ENCODE results near the gene URI1.

Gene URI1

GRCh38 chr19:30044273-30045248 is 102.5 kb downstream of the URI1 start:
- no peak for TF ChIP-seq CTCF (IDR thresholded peaks at IDR 0.05; ENCODE audit: extremely low read depth, insufficient read depth, missing control alignments)
- no peak for DNase-seq (ENCODE audit: low spot score)
- in situ Hi-C loops (cut with MboI; ENCODE audit: low pct_unique_long_range_greater_than_20kb, low sequenced_read_pairs, unreplicated experiment) = no loop called here

GRCh38 chr19:30046522-30046921 is 104.5 kb downstream of the URI1 start:
- TF ChIP-seq CTCF (IDR thresholded peaks at IDR 0.05; ENCODE audit: extremely low read depth, insufficient read depth, missing control alignments) = peak; percentile 66
- in situ Hi-C loops (cut with MboI; ENCODE audit: low pct_unique_long_range_greater_than_20kb, low sequenced_read_pairs, unreplicated experiment) = no loop called here
- DNase-seq (ENCODE audit: low spot score) = peak; percentile 45

- DNase-seq (ENCODE audit: low spot score) = no peak
- no peak for TF ChIP-seq CTCF (IDR thresholded peaks at IDR 0.05; ENCODE audit: extremely low read depth, insufficient read depth, missing control alignments)
- in situ Hi-C loops (cut with MboI; ENCODE audit: low pct_unique_long_range_greater_than_20kb, low sequenced_read_pairs, unreplicated experiment) = no loop called here
These were observed 105.4 kb downstream of the URI1 start for GRCh38 chr19:30047432-30047831.

- DNase-seq (ENCODE audit: low spot score) = no peak
- in situ Hi-C loops (cut with MboI; ENCODE audit: low pct_unique_long_range_greater_than_20kb, low sequenced_read_pairs, unreplicated experiment) = no loop called here
- TF ChIP-seq CTCF (IDR thresholded peaks at IDR 0.05; ENCODE audit: extremely low read depth, insufficient read depth, missing control alignments) = no peak
These were observed 107.2 kb downstream of the URI1 start for GRCh38 chr19:30049226-30049625.

DNA sequence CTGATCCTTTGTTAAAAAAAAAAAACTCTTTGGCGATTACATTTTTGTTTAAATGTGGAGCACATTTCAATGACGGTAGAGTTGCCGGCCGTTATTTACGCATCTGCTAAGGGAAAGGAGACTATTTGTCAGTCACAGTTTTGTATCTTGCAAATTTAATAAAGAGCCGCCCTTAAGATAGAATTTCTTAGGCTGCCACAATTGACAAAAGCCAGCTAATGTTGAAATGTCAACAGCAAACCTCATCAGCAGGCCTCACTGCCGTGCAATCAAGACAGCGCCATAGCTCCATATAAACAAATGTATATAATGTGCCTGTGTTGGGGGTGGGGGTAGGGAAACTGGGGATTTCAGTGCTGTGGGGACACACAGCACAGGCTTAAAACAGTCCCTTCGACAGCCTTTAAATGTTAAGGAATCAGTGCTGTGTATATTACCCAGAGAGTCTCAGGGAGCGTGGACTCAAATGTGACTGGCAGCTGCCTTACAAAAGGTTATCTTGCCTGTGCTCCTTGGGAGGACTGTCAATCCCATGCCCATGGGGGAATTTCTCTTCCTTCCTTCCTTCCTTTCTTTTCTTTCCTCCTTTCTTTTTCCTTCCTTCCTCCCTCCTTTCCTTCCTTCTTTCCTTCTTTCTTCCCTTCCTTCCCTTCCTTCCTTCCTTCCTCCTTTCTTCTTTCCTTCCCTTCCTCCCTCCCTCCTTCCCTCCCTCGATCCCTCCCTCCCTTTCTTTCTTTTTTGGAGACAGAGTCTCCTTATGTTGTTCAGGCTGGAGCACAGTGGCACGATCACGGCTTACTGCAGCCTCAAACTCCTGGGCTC is 108.0 kb downstream of the URI1 start:
- in situ Hi-C loops (cut with MboI; ENCODE audit: low pct_unique_long_range_greater_than_20kb, low sequenced_read_pairs, unreplicated experiment) = no loop called here
- DNase-seq (ENCODE audit: low spot score) = no peak
- no peak for TF ChIP-seq CTCF (IDR thresholded peaks at IDR 0.05; ENCODE audit: extremely low read depth, insufficient read depth, missing control alignments)

All from GM13977 (cell line).